NCI-H2171 treated with DMSO at 0.1 percent for 48 hours (cell line): ENCODE data around the gene NEU2.
"Not testable (repeated sequence)": the region's sequence is repeated elsewhere in the genome, so short reads cannot be mapped to it uniquely, and the experiment has no call there.

Experiments used
- DNase-seq: peaks from one replicate; lab custom pipeline; 2025; lab: John Stamatoyannopoulos, UW

NEU2 gene

DNA sequence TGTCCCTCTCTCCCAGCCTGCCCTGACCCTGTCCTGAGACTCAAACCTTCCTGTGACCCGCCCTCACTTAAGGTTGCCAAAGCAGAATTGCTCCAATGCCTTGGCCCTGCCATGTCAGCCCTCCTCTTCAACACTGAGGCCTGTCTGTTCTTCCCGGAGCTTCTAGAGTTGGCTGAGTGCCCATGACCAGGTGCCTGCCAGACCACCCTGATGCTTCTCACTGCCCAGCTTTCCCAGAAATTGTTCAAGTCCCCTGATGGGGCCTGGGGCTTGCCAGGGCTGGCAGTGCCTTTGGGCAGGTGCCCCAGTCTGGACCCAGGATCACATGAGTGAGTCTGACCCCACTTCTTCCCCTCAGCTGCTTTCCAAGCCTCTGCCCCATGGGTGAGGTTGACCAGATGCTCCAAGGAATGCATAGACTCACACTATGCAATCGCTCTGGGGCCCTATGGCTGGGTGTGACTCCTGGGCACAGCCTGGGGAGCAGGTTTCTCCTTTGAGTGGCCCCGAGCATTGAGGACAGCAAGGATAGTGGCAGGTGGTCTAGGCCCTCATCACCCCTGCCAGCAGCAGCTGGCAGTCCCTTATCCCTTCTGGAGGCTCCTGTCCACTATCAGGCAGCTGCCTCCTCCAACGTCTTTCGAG, 24.6 kb downstream of the NEU2 start:
- DNase-seq: no peak

GRCh38 chr2:233058717-233059546, 26.5 kb downstream of the NEU2 start:
- DNase-seq: no peak

GRCh38 chr2:233059547-233059796, 27.0 kb downstream of the NEU2 start:
- DNase-seq: no peak

- DNase-seq: no peak
Measured at GRCh38 chr2:233059797-233060500, 27.5 kb downstream of the NEU2 start, which contains the start of gene INPP5D. TSS of gene INPP5D (plus strand) at chr2:233060342. CDS start at chr2:233060479, 137 bp downstream.

GRCh38 chr2:233060501-233060979, 28.1 kb downstream of the NEU2 start:
- no peak for DNase-seq

DNA sequence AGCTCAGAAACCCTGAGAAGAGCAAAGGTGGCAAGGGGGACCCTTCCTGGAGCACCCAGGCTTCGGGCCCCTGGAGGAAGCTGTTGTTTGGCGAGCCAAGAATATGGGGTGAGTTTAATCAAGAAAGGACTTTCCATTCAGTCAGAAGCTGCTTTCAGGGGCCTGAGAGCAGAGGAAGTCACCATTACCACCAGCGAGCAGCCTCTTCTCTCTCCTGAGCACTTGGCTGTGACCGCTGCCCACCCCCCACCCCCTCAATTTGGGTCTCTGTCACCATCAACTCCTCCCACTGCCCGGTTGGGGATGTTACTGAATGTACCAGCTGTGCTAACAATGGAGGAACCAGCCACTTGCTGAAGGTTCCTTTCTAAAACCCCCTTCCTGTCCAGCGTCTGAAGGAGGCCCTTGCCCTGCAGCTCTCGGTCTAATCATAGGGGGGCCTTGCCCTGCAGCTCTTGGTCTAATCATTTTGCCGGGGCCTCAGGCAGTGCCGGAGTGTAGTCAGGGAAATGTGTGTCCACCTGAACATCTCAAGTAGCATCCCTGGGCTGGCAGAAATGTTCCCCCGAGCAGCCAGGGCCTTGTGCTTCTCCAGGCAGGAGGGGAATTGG, 28.6 kb downstream of the NEU2 start:
- DNase-seq: no peak

DNA sequence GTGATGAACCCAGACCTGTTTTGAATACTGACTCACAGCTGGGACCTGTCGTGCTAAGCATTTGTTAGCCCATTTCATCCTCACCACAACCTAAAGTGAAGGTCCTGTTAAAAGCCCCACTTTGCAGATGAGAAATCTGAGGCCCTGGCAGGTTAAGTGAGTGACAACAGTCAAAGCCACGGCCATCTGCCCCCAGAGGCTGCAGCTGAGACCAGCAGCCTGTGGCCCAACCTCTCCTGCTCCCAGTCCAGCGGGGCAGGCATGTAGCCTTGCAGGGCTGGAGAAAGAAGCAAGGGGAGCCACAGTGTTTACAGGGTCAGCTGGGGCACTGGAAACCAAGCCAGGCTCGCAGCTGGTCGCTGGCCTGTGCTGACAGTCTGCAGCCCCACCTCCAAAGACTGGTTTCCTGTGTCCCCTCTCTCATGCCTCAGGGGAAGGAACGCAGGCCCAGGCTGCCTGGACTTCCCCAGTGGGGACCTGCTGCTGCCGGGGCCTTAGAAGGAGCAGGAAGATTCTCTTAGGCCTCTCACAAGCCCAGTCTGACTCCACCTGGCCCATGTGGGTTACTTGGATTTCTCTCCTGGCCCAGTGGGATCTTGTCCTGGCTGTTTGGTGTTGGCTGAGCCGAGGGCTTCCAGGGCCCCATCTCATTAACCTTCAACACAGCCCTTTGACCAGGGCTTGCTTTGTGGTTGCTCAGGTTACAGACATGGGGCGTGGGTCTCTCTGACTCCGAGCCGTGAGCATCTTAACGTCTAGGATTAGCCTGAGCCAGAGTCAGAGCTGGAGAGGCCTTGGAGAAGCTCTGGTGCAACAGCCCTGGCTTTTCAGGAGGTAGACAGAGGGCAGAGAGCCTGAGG, 29.3 kb downstream of the NEU2 start:
- no peak for DNase-seq

- no peak for DNase-seq
Measured at GRCh38 chr2:233062451-233062850, 30.0 kb downstream of the NEU2 start.

DNA sequence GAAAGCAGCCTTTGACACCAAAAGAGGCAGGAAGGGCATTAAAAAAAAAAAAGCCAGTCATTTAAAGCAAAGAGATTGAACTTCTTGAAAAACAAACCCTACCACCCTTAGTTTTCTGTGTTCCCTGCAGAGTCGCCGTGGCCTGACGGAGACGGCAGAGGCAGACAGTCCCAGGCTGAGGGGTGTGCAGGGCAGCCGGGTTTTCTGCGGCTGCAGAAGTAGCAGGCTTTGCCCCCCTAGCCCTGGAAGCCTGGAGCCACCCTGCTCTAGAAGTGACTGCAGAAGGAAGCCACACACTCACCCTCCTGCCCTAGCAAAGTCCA, 30.4 kb downstream of the NEU2 start:
- DNase-seq: no peak

DNA sequence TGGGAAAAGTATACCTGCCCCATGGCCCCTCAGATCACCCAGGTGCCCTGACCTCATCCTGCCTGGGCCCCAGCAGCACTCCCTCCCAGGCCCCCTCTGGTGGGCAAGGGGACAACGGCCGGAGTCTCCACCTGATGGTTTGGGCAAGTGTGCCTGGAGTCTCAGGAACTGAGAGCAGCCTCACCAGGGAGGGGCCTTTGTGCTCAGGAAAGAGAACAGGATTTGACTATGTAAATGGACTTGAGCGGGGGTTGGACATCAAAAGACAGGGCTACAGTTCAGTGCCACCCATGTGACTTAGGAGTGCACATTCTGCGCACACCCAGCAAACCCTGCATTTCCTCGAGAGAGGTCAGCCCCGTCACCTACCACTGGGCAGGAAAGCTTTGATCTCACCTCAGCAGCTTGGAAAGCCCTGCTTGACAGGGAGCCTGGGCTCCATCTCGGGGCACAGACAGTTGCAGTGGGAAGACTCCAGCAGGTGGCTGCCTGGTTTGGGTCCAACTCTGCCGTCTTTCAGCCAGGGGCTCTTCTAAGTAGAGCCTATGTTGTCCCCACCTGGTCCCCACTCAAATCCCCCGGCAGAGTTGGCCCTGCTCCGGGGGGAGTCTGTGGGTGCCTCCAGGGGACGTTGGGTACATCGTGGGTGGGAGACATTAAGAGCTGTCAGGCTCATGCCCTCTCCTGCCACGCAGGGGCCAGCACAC, 30.9 kb downstream of the NEU2 start:
- no peak for DNase-seq

- DNase-seq: no peak
Measured at GRCh38 chr2:233063976-233064411, 31.5 kb downstream of the NEU2 start.

DNA sequence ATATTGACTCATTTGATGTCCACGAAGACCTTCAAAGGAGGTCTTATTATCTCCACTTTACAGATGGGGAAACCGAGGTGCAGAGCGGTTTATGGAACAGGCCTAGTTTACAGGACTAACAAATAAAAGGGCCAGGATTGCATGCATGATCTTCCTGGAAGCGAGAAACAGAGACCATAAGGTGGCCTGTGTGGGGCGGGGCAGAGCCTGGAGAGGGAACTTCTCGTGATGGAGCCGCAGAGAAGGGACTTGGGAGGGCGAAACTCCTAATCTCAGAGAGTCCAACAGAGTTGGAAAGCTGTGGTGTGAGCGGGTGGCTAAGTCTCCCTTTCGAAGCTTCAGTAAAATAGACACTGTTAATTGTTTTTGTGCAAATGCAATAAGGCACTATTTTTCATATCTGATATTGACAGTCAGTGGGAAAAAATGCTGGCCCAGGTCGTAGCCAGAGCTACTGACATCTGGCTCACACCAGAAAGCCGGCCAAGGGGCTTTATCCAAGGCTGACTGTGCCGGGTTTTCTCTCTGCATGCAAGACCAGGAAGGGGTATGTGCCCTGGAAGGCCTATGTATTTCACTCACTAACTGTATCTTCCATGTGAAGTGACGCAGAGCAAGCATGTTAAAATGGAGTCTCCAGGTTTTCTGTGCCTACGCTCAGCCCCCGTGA, 32.2 kb downstream of the NEU2 start:
- DNase-seq: no peak

DNA sequence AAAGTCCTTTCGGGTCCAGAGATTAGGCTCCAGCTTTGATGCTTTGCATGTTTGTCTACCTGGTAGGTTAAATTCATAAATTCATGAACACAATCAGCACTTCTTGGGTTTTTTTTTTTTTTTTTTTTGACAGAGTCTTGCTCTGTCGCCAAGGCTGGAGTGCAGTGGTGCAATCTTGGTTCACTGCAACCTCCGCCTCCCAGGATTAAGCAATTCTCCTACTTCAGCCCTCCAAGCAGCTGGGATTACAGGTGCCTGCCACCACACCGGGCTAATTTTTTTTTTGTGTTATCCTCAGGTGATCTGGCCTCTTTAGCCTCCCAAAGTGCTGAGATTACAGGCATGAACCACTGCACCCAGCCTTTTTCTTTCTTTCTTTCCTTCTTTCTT, 32.7 kb downstream of the NEU2 start:
- DNase-seq: not testable (repeated sequence)

DNA sequence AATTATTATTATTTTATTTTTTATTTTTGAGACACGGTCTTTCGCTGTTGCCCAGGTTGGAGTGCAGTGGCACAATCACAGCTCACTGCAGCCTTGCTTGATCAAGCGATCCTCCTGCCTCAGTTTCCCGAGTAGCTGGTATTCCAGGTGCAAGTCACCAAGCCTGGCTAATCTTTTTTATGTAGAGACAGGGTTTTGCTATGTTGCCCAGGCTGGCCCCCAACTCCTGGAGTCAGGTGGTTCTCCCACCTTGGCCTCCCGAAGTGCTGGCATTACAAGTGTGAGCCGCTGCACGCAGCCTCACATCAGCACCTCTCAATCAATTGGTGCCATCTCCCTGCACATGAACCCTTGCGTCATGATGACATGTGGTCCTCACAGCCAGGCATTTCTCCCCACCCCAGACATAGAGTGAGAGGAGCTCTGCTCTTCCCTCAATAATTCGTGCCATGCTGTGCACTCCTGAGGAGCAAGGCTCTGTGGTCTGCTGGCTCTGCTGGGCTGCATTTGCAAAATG, 33.5 kb downstream of the NEU2 start:
- no peak for DNase-seq

GRCh38 chr2:233068762-233069418, 36.4 kb downstream of the NEU2 start:
- no peak for DNase-seq

DNA sequence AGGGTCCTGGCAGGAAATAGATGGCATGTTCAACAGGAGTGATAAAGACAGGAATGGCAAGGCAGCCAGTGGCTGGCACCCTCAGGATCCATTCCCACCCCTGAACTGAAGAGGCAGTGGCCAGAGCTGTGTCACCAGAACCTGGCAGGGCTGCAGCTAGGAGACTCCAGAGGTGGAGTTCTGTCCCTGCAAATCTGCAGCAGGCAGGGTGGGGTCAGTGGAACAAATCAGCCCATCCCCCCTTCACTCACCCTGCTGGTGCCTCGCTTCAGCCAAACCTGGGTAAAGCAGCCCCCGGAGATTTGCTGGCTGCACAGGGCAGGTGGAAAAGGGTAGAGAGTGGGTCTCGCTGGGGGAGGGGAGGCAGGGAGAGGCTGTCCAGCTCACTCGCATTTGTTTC, 40.4 kb downstream of the NEU2 start:
- DNase-seq: no peak

DNA sequence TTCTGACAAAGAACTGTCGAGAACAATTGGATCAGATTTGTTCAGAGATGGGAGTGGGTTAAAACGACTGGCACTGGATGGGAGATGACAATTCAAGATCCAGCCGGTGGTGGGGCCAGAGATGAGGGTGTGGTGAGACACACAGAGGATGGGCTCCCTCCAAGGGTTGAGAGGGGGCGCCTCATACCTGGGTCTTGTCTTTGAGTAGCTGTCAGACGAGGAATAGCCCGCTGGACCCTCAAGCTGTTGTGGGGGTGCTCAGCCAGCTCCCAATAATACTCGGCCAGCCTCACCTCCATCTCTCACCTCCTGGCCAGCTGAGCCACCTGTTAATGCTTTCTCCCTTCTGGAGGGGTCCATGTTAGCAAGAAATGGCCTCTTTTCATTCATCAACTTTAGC, 41.6 kb downstream of the NEU2 start:
- no peak for DNase-seq

- DNase-seq: no peak
Measured at GRCh38 chr2:233075141-233075965, 42.9 kb downstream of the NEU2 start.

DNA sequence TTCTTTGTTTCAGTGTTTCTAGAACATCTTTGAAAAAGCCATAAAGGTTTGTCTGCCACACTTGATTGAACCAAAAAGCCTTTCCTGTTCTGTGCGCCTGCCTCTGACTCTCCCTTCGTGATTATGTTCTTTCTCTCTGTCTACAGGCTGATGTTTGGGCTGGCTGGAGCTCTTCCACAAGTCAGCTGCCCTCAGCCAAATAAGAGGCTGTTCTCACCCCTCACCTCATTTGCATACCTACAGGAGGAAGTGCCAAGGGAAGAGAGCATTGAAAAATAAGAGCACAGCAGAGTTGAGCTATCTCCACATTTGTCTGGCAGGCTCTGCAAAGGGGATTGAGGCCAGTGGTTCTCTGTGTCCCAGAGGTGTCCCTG, 43.5 kb downstream of the NEU2 start:
- DNase-seq: no peak
